KG1 (cell line): Measurements from ENCODE around the gene SH3GL1.

Source experiments
- DNase-seq: peaks from one replicate; lab custom pipeline; 2025; lab: John Stamatoyannopoulos, UW

Gene SH3GL1, protein sequence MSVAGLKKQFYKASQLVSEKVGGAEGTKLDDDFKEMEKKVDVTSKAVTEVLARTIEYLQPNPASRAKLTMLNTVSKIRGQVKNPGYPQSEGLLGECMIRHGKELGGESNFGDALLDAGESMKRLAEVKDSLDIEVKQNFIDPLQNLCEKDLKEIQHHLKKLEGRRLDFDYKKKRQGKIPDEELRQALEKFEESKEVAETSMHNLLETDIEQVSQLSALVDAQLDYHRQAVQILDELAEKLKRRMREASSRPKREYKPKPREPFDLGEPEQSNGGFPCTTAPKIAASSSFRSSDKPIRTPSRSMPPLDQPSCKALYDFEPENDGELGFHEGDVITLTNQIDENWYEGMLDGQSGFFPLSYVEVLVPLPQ

DNA sequence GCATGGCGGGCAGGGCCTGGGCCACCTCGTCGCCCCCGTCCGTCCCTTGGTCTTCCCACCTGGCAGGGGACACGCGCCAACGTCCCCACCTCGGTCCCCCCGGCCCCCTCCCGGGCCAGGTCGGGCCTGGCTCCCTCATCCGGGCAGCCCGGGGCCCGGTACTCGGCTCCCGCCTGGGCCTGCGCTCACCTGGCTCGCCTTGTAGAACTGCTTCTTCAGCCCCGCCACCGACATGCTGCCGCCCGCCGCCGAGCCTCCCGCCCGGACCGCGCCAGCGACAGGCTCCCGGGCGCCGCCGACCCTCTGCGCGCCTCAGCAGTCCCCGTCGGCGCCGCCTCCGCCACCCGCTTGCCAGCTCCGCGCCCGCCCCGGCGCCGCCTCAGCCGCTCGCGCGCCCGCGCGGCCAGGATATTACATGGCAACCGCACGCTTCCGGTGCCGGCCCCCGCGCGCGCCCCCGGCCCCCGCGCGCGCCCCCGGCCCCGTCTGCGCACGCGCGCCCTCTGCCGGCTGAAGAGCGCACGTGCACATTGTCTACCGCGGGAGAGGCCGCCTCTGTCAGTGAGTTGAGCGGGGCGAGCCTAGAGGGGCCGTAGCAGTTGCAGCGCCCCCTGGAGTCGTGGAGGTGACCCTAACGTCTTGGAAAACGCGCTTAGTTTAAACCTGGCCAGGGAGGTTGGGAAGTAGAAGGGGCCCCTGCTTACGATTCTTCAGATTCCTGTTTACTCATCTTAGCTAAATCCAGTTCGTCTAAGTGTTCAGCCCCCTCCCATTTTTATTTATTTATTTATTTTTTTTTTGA lies at the start of gene SH3GL1:
Gene SH3GL1 (minus strand): TSS at position 413 of the 802 bp plus-strand sequence. CDS start 179 bp downstream, at position 234.
- DNase-seq = peak; percentile 89

DNA sequence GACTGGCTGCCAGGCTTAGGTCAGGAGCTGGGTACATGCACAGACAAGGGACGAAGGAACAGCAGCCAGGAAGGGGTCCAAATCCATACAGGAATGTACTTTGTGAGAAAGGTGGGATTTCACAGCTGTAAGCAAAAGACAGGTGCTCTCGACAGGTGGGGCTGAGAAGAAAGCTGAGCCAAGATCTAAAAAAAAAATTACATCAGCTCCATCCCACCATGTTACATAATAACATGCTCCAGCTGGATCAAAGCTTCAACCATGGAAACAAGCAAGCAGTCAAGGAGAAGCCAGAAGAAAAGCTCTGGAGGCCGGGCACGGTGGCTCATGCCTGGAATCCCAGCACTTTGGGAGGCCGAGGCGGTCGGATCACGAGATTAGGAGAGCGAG lies 49.3 kb upstream of the SH3GL1 start:
- no peak for DNase-seq

DNA sequence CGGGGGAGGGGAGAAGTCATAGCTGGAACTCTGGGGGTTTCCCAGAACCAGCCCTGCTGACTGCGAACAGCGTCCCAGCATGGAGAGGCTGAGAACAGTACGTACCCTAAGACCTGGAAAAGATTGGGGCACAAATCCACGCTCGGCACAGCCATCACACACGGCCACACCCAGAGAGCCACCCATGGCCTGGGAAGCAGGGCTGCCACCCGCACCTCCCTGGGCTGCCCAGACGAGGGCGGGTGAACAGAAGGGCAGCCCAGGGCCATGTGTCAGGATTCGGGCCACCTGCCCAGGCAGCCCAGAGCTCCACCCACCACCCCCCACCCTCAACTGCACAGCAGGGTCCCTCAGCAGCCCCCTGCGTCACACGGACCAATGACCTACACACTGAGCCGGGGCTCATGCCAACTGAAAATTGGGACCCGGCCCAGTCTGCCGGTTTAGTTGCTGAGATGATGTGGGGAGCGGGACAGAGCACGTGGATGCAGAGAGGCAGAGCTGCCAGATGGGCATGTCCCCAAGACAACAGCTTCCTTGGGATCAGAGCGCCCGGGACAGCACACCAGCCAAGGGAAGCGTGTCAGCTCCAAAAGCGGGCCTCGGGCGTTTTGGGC lies 48.8 kb upstream of the SH3GL1 start:
- DNase-seq = no peak

DNA sequence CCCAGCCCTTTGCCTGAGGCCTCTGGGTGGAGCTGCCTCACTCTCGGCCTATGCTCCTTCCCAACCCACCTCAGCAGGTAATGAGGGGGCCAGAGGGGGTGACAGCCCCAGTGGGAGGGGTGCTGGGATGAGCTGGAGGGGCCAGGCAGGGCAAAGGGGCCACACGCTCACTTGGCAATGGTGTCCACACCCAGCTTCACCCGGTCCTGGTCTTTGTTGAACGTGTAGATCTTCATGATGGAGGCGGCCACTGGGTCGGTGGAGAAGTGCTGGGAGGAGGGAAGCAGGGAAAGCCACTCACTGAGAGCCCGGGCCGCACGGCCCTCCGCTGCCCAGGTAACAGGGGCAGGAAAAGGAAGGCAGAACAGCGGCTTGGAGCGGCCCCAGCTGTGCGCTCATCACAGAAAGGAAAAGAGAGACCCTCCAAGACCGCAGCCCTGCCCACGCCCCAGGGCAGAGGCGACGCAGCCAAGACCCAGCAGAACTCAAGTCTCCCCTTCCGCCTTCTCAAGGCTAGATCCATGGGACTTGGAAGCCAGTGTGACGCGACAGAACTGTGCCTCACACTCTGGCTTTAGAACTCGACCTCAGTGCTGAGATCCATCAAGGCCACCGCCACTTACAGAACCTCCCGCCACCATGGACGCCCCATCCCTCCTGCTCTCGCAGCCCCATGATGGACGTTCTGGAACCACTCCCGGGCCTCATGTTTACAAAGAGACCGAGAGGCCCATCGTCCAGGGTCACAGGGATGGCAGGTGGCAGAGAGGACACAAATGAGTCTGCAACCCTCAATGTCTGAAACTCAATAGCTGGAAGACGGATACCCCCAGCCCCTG lies 48.0 kb upstream of the SH3GL1 start:
- DNase-seq = no peak

DNA sequence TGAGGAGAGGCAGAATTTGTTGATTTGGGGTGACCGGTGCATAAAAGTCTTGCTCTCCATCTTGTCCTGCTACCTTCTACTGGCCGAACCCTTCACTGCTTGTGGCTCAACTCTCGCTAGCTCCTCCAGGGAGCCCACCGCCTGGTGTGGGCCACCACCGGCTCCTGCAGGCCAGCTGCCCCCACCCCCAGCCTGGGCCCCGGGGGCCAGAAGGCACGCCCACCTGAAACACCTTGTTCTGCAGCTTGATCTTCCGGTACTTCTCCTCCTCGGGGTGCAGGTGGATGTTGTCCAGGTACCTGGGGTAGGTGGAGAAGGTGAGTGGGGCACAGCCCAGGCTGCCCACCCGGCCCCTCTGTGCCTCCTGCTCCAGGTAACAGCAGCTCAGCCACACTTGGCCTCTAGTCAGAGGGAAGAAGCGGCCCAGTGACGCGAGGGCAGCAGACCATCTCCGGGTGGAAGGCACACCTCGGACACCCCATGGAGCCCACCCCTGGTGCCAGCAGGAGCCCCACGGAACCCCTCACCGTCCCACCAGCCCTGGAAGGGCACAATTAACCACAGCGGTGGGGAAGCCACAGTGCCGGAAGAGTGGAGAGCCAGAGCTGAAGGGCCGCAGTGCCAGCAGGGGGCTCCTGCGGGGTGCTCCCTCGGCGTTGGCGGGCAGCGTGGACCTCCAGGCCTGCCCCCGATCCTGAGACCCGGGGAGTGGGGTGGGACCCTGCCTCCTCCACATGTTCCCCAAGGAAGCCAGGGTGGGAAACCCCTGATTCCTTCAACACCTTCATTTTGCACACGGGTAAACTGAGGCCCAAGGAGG lies 47.2 kb upstream of the SH3GL1 start:
- no peak for DNase-seq

DNA sequence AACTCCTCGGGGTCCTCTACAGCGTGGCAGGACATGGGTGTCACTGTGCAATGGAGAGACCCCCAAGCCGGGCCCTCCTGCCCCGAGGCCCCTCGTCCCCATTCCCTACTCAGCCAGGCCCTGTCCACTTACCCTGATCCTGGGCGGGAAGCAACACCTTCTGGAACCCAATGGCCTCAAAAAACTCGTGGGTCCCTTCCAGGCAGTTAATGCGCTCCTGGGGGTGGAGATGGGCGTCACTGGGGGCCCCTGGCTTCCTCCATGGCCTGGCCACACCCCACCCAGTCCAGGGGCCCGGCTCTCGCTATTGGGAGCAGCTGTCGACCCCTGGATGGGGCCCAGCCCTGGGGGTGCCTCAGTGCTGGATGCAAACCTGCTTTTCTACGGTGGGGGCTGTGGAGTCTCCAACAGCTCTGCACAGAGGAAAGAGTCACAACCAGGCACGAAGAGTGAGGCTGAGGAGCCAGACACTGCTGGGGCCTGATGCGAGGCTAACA lies 46.4 kb upstream of the SH3GL1 start:
- DNase-seq = no peak

DNA sequence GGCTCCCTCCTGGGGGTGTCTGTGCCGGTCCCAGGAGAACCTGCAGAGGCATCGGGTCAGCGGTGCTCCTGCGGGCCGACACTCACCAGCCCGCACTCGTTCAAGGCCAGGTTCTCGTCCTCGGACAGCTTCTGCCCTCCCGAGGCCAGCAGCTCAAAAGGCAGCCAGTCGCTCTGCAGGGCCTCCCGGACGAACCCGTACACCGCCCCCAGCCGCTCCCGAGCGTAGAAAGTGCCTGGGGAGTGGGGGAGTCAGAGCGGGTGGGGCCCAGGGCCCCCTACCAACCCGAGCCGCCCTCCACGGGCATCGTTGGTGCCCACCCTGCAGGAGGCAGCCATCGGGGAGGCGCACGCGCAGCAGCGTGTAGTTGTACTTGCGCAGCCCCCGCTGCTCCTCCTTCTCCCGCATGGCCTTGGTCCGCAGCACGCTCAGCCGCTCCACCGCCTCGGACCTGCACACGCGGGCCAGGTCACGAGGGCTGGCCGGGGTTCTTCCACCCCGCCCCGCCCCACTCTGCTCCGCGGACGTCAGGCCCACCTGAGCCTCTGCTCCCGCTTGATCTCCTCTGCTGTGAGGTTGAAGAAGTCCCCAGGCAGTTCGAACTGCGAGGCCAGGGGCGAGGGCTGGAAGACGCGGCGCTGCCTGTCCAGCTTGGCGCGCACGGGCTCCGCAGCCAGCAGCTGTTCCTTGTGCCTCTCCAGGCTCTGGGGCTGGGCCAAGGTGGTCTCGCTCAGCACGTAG lies 45.8 kb upstream of the SH3GL1 start:
- no peak for DNase-seq

DNA sequence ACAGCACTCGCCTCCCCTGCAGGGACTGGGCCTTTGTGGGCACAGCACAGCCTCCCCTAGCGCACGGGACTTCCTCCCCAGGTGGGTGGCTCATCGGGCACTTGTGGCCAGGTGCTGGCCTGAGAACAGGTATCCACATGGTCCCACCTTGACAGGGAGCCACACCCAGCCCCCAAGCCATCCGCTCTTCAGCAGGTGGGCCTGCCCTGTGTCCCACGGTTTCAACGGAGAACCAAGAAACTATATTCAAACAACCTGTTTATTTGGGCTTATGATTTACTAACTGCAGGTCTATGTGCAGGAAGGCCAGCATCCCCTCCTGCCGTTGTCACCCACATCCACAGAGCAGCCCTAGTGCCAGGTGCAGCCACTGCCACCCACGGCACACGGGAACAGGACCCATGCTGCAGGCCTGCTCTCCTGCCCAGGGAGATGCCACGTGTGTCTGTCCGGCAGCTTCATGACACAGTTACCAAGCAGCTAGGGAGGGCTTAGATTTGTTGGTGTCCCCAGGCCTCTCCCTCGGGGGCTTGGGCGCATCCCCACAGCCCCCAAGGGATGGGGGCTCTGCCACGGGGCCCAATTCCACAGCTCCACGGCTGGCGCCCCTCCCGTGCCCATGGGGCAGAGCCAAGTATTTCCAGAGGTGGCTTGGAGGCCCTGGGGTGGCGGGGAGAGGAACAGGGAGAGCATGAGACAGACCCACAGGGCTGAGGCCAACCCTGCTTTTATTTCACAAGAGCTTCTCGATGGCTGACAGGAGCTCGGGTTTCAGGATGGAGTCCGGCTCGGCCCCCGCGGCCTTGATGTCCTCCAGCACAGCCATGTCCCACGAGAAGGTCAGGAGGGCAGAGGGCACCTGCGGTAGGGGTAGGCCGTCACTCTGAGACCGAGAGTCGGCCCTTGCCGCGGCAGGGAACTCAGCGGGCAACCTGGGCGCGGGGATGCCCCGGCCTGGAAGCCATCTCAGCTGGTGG lies 44.7 kb upstream of the SH3GL1 start:
- no peak for DNase-seq

DNA sequence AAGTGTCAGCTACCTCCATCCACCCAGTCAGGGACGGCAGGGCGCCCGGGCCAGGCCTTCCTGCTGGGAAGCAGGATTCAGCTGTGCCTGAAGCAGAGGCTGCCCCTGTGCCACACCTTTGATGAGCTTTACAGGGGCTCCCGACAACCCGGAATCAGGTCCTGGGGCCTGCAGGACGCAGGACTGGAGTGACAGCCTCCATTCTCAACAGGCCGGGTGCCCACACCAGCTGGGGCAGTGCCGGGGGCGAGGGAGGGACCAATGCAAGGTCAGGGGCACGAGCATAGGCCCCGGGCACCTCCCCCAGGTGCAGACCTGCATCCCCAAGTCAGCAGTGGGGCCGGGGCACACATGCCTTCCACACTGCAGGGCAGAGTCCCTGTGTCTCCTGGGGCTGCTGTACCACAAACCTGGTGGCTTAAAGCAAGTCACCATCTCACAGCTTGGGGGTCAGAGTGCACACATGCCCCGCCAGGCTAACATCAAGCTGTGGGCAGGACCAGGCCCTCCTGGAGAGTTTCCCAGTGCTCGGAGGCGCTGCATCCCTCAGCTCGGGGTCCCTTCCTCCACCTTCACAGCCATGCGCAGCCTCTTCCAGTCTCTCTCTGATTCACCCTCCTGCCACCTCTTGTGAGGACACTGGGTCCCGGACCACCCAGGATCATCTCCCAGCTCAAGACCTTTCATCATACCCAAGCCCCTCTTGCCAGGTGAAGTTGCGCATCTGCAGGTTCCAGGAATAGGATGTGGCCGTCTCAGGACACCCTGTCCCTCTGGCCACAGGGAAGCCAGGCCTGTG lies 43.8 kb upstream of the SH3GL1 start:
- no peak for DNase-seq

DNA sequence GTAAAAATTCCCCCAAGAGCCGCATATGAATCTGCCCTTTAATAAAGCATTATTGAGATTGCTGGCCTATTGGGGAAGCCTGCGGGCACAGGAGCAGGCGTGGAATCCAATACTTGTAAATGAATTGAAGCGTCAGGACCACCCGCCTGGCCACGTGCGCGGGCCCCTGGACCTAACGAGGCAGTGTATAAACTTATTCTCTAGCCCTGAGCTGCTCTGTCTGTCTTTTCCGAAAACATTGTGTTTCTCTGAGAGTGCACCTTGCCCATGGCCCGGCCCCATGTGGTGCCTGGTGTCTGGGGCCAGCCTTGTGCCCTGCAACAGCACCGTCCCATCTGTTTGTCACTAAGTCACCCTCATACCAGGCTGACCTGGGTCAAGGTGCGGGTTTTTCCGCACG lies 42.8 kb upstream of the SH3GL1 start:
- no peak for DNase-seq

DNA sequence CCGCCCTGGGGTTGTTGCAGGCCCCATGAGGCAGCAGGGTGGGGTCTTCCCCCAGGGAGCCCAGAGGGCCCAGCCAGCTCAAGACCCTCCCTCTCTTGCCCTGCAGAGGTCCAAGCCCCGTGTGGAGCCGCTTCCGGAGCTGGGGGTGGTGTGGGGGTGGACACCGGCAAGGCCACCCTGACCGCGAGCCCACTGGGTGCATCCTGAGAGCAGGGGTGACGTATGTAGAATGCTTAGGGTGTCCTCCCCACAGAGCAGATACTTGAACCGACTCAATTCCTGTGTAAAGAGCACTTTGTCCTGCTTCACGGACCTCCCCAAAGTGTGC lies 42.4 kb upstream of the SH3GL1 start:
- DNase-seq = no peak

DNA sequence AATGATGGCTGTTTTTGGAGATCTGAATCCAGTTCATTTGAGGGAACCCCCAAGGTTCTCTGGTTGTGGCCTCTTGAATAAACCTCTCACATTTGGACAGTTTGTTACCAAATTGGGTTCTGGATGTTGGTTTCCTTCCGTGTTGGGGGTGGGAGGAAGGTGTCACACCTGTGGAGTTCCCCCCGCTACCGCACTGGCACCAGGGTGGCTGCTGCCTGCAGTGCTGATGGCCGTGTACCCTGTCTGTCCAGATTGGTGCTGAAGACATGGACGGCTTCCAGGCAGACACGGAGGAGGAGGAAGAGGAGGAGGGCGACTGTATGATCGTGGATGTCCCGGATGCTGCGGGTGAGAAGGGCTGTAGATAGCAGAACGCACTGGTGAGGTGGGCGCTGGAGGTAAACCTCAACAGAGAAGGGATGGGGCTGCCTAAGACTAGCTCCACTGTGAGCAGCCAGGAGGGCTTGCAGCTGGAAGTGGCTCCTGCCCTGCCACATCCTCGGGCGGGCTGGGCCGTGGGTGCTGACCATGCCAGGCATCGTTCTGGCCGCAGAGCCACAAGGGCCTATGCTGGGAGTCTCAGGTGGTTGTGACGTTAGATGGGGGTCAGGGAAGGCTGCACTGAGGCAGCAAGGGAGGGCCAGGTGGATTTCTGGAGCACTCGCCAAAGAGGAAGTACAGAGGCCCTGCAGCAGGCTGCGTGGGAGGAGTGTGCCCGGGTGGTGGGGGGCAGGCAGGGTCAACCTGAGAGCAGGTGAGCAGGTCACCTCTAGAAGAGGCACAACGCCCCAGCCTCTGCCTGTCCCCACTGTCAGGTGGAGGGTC lies 41.9 kb upstream of the SH3GL1 start:
- DNase-seq = no peak

DNA sequence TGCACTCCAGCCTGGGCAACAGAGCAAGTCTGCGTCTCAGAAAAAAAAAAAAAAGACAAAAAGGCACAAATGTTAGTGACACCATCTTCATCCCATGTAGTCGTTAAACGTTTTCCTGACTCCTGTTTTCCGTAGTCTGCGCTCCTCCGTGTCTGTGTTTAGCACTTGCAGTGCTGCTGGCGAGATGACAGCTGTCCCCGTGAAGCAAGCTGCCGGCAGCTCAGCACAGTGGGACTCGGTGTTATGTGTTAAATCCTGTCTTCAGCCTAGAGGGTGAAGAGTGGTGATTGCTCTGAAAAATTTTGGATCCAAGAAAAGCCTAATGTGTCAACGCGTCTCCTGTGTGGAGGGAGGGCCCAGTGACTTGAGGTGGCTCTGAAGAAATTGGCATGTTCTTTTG lies 38.9 kb upstream of the SH3GL1 start:
- no peak for DNase-seq

DNA sequence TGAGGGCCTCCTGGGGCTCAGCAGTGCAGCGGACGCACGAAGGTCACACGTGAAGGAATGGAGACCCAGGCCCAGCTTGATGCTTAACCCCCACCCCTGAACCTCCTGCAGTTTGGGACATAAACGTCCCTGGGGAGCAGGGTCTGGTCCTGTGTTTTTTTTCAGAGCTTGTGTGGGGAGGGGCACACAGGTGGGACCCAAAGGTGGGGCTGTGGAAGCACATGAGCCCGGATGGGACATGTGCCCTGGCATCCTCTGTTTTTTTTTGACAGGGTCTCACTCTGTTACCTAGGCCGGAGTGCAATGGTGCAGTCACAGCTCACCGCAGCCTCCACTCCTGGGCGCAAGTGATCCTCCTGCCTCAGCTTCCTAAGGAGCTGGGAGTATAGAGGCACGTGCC lies 36.8 kb upstream of the SH3GL1 start:
- DNase-seq = no peak

DNA sequence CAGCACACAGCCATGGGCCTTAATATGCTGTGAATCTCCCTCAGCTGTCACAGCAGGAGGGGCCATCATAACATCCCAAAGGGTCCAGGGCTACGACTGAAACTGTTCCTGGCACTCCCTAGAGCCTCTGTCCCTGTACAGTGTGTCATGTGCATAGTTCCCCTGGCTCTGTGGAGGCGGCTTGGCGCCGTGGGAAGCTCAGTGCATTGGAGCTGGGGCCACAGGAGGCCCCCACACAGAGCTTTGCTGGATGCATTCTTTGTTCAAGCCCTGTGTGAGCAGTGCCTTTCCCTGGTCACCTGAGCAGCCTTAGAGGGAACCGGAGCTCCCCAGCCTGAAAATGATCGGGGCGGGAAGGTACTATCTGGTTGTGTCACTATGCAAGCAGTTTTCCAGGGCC lies 35.9 kb upstream of the SH3GL1 start:
- no peak for DNase-seq

DNA sequence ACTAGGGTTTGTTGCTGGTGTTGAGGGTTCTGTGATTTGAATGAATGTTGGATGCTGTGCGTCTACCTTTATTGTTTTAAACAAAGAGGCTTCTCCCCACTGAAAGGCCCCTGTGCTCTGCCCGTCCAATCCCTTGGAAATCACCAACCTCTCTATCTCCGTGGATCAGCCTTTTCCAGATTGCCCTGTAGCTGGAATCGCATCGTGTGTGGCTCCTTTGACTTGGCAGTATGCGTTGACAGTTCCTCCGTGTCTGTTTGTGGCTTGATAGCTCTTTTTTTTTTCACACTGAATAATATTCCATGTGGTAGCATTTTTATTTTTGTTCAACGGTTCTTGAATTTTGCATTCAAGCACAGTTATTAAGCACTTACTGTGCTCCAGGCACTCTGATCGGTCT lies 34.0 kb upstream of the SH3GL1 start:
- DNase-seq = no peak

DNA sequence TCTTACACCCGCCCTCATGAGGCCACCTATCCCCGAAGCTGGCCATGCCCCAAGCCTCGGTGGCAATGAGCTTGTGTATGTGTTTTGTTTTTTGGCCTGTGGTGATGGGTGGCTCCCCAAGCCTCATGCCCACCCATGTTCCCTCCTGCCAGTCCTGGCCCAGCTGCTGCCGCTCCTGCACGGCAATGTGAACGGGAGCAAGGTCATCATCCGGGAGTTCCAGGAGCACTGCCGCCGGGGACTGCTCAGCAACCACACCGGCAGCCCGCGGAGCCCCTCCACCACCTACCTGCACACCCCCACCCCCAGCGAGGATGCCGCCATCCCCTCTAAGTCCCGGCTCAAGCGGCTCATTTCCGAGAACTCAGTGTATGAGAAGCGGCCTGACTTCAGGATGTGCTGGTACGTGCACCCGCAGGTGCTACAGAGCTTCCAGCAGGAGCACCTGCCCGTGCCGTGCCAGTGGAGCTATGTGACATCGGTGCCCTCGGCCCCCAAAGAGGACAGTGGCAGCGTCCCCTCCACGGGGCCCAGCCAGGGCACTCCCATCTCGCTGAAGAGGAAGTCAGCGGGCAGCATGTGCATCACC lies 32.7 kb upstream of the SH3GL1 start:
- DNase-seq = no peak
